ENCODE results near the gene TNS3.
"Not testable (repeated sequence)": the region's sequence is repeated elsewhere in the genome, so short reads cannot be mapped to it uniquely, and the experiment has no call there.

GRCh38 chr7:47603514-47604255 is 21.8 kb upstream of the TNS3 start:
- TF ChIP-seq CTCF (IDR thresholded peaks at IDR 0.05; ENCODE audit: low read length); EZH2phosphoT487 (IDR thresholded peaks at IDR 0.05; ENCODE audit: low read length); EZH2 (optimal IDR thresholded peaks at IDR 0.05; ENCODE audit: low read depth, low read length): not testable (repeated sequence)
